Progenitor cell of endocrine pancreas (in vitro differentiated cells): ENCODE results near the gene CHPT1. TPM values are rescaled to one million over a fixed set of nuclear protein-coding genes. Genes with fewer than 3 reads are reported as not detected.
A peak's percentile ranks its signal among the peaks of the same experiment; 100 is the strongest.

Experiments used
- DNase-seq: peaks from one replicate; pipeline ENCODE4 v3.0.0; 2021; ENCODE audit warnings: low spot score; ENCODE audit not compliant: unreplicated experiment
- H3K27ac Mint-ChIP-seq: 2 replicates; pipeline ENCODE4 v1.8.0; 2021; ENCODE audit warnings: mild to moderate bottlenecking, moderate library complexity, mixed read lengths
- H3K27me3 Mint-ChIP-seq: 2 replicates; pipeline ENCODE4 v1.8.0; 2021; ENCODE audit warnings: mixed read lengths
- H3K36me3 Mint-ChIP-seq: 2 replicates; pipeline ENCODE4 v1.8.0; 2022; ENCODE audit warnings: mixed read lengths; ENCODE audit not compliant: insufficient read depth
- H3K4me1 Mint-ChIP-seq: 2 replicates; pipeline ENCODE4 v1.8.0; 2021; ENCODE audit warnings: low read depth, mixed read lengths
- H3K4me3 Mint-ChIP-seq: 2 replicates; pipeline ENCODE4 v1.8.0; 2021; ENCODE audit warnings: low read depth, mild to moderate bottlenecking, moderate library complexity, mixed read lengths
- H3K9me3 Mint-ChIP-seq: 2 replicates; pipeline ENCODE4 v1.8.0; 2021; ENCODE audit warnings: low read depth, mixed read lengths
- total RNA-seq: library from RNA; stranded (reverse); gene quantifications from 2 replicates; pipeline ENCODE4 v1.2.1, GENCODE V29; 2021
- TF ChIP-seq, protein P1 (sequence below): fragments of 200-600 bp; sonication (generic); IDR thresholded peaks from one replicate; pipeline ENCODE4 v1.5.0; 2021; ENCODE audit warnings: antibody characterized with exemption, mild to moderate bottlenecking; ENCODE audit not compliant: unreplicated experiment

Gene CHPT1
- total RNA-seq, 1 donor from 2014 or later, result 15.2 TPM

DNA sequence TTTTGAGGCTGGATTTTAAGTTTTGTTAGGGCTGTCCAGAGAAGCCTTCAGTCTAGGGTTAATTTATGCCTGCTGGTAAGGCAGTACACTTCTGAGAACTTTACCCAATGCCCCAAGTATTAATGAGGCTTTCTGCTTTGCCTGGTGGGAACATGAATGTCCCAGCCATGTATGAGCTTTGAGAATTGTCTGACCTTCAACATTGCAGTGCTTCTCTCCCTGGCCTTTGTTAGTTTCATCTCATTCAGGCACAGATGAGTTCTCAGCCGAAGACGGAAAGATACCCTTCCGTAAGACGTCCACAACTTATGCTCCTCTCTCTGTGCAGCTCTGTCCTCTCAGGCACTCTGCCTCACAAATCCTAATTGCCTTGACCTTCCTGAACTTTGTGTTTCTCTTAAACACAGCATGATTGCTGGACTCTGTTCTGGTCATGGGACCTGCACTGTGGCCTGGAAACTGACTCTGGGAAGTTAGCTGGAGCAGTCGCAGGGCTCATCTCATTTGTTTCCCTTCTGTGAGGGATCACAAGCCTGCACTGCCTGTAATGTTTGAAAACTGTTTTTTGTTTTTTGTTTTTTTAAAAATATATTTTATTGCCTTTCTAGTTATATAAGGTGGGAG lies 15.7 kb downstream of the CHPT1 start:
- Mint-ChIP-seq H3K27ac (no peak overlapping the region), H3K27me3 (no peaks in the 10 kb centered on the region)

DNA sequence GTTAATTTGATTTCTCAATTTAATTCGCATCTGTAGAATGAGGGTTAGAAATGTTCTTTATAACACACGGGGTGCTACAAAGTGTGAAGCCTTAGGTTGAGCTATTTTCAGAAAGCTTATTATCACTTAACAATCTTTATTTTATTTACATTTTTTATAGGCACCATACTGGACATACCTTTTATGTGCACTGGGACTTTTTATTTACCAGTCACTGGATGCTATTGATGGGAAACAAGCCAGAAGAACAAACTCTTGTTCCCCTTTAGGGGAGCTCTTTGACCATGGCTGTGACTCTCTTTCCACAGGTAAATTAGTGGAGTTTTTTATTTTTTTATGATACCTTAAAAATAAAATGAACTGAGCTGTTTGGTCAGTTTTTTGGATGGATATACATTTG lies 16.5 kb downstream of the CHPT1 start:
- H3K9me3 Mint-ChIP-seq, result no peaks in the 10 kb centered on the region

More for the DNA sequence above, 15.7 kb downstream of the CHPT1 start:
- no peak for DNase-seq
- no peaks in the 10 kb centered on the region for H3K9me3 Mint-ChIP-seq
- no peak overlapping the region for H3K4me3 Mint-ChIP-seq
- H3K4me1 Mint-ChIP-seq, result peaks cover 11% of the 10 kb centered on the region
- TF ChIP-seq, protein P1, sequence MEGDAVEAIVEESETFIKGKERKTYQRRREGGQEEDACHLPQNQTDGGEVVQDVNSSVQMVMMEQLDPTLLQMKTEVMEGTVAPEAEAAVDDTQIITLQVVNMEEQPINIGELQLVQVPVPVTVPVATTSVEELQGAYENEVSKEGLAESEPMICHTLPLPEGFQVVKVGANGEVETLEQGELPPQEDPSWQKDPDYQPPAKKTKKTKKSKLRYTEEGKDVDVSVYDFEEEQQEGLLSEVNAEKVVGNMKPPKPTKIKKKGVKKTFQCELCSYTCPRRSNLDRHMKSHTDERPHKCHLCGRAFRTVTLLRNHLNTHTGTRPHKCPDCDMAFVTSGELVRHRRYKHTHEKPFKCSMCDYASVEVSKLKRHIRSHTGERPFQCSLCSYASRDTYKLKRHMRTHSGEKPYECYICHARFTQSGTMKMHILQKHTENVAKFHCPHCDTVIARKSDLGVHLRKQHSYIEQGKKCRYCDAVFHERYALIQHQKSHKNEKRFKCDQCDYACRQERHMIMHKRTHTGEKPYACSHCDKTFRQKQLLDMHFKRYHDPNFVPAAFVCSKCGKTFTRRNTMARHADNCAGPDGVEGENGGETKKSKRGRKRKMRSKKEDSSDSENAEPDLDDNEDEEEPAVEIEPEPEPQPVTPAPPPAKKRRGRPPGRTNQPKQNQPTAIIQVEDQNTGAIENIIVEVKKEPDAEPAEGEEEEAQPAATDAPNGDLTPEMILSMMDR, result no peak
- H3K36me3 Mint-ChIP-seq, result peaks cover 1% of the 10 kb centered on the region

DNA sequence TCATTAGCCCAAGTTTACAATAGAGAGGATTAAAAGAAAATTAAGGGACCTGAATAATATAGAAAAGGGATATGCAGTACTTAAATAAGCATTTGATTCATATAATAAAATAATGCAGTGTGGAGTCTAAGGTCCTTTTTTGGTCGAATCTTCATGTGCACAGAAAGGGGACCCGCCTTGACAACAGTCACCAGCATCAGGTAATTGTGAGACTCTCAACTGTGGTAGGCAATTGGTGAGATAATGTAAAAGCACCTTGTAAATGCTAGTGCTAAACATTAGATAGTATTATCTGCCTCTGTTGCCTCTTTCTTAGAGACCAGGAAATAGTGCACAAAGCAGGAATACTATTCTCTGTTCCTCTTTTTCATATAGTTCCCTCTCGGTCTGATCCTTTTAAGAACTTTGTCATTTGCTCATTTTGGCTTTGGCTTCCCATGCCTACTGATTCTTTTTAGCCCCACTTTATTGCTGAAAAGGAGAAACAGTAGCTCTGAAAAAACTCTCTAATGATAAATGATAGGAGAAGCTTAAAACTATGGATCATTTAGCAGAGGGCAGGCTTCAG lies 17.5 kb downstream of the CHPT1 start:
- TF ChIP-seq, protein P1, result no peak
- no peak for DNase-seq
- Mint-ChIP-seq H3K4me1 (peaks cover 9% of the 10 kb centered on the region), H3K27me3 (no peaks in the 10 kb centered on the region), H3K27ac (no peak overlapping the region), H3K9me3 (no peaks in the 10 kb centered on the region), H3K4me3 (no peak overlapping the region), H3K36me3 (peaks cover 1% of the 10 kb centered on the region)

More for the DNA sequence above, 16.5 kb downstream of the CHPT1 start:
- H3K4me1 Mint-ChIP-seq, result peaks cover 11% of the 10 kb centered on the region
- DNase-seq, result no peak
- peaks cover 1% of the 10 kb centered on the region for H3K36me3 Mint-ChIP-seq
- H3K4me3 Mint-ChIP-seq, result no peak overlapping the region
- H3K27me3 Mint-ChIP-seq, result no peaks in the 10 kb centered on the region
- TF ChIP-seq, protein P1, result no peak
- no peak overlapping the region for H3K27ac Mint-ChIP-seq

DNA sequence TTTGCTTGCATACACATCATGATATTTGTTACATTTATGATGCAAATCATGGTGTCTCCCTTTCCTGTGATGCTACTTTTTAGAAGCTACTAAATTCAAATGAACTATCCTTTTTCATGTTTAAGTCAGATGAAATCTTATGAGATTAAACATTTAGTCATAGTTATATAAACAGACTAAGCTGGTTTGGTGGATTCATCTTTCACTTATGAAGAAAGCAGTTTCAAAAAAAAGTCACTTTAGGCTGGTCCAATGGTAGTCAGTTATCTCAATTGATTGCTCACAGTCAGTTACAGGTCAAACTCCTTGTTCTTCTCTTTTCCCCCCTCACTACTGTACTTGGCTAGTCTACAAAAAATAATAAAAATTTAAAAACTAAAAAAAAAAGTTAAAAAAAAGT lies 22.1 kb downstream of the CHPT1 start:
- Mint-ChIP-seq H3K27me3 (no peaks in the 10 kb centered on the region), H3K36me3 (peaks cover 3% of the 10 kb centered on the region), H3K9me3 (no peaks in the 10 kb centered on the region), H3K4me1 (no peaks in the 10 kb centered on the region), H3K27ac (no peak overlapping the region), H3K4me3 (no peak overlapping the region)
- TF ChIP-seq, protein P1, result no peak
- DNase-seq, result no peak

DNA sequence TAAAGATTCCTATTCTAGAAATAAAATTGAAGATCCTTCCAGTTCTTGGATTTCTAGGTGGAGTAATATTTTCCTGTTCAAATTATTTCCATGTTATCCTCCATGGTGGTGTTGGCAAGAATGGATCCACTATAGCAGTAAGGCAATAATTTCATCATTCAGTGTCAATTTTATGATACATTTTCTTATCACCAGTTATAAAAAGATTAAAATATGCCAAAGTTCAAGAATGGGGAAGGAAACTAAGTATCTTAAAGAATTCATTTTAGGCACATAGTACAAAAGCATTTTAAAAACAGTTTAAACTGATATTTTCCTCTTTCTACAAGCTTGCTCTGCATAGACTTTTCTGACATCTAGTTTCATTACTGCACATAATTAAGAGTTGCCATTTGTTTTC lies 22.7 kb downstream of the CHPT1 start:
- H3K4me3 Mint-ChIP-seq, result no peak overlapping the region
- H3K36me3 Mint-ChIP-seq, result peaks cover 4% of the 10 kb centered on the region
- peak overlapping the region; percentile 29 for H3K27ac Mint-ChIP-seq
- TF ChIP-seq, protein P1, result no peak
- no peak for DNase-seq
- H3K27me3 Mint-ChIP-seq, result no peaks in the 10 kb centered on the region
- H3K4me1 Mint-ChIP-seq, result no peaks in the 10 kb centered on the region
- H3K9me3 Mint-ChIP-seq, result no peaks in the 10 kb centered on the region
